ENCODE data around the gene ABTB1. TPM values are rescaled to one million over a fixed set of nuclear protein-coding genes. Genes with fewer than 3 reads are reported as not detected.

The ABTB1 gene
- total RNA-seq, 5 donors from 2014 or later (not counting 1 experiment from before 2014, with no cell fraction given): 107 to 187 (median 166) TPM

DNA sequence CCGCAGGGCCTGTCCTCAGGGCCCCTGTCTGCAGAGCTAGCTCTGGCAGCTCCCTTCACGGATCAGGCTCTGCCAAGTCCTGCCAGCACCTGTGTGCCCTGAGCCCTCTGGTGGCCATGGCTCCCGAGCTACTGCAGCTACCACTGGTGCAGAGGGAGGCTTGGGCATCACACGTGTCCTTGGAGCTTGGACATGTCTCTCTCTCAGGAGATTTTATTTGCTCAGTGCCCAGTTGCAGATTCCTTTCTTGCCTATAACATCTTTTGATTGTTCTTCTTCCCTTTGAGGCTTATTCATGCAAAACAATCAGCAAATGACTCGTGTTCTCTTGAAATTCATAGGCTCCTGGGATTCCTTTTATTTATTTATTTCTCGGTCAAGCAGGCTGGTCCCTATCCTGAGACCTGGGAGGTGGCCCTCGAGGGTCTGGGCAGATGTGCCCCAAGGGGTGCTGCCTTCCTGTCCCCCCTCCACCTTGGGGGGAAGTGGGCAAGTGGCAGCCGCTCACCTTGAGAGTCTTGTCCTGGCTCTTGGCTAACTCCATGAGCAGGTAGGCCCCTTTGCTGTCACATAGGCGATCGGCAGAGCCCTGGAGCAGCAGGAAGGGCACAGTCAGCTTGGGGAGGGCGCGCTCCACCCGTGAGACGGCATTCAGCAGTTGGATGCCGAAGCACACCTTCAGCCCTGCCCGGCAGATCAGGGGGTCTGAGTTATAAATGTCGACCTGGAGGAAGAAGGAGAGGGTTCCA lies 21.9 kb downstream of the ABTB1 start:
- Mint-ChIP-seq H3K27me3 (no peaks in the 10 kb centered on the region), H3K36me3 (no peaks in the 10 kb centered on the region), H3K4me3 (no peak overlapping the region), H3K4me1 (peaks cover 0 to 6% (median 0%) of the 10 kb centered on the region in 3 donors), H3K27ac (no peak overlapping the region), H3K9me3 (no peaks in the 10 kb centered on the region)
- ATAC-seq (replicated peaks in 1 of 4) (peak; percentile 73 to 82 (median 78)), DNase-seq (peak in 31 of 35 experiments; percentile 21 to 63 (median 42))
- Histone ChIP-seq H3K27ac (ENCODE audit: low read length) (no peak overlapping the region), H3K9me3 (no peaks in the 10 kb centered on the region), H3K4me3 (ENCODE audit: control insufficient read depth in 1 of 2, extremely low read depth in 1 of 2, low read length in 1 of 2) (no peak overlapping the region), H3K36me3 (ENCODE audit: control insufficient read depth in 2 of 2, extremely low read depth in 1 of 2, insufficient read depth in 1 of 2, low read length in 1 of 2) (no peaks in the 10 kb centered on the region), H3K4me1 (ENCODE audit: control insufficient read depth in 1 of 2, extremely low read depth in 1 of 2, insufficient read depth in 2 of 2, low read length in 2 of 2) (peaks cover 0 to 16% of the 10 kb centered on the region in 2 experiments), H3K27me3 (replicated peaks in 1 of 2; ENCODE audit: control insufficient read depth in 2 of 2, extremely low read depth in 1 of 2, insufficient read depth in 2 of 2, low read length in 1 of 2) (peaks cover 0 to 32% of the 10 kb centered on the region in 2 experiments)
- ChIA-PET POLR2A (no interaction called here), CTCF (interaction anchor here (0.5 to 1.8 kb wide), 8 partner anchors 11 to 1884 kb away, joined by 3 to 16 read pairs (median 5); no protein-coding TSS in a partner anchor)
- 82% methylated on average over 14 of the region's 17 CpGs for WGBS (ENCODE audit: insufficient coverage)

DNA sequence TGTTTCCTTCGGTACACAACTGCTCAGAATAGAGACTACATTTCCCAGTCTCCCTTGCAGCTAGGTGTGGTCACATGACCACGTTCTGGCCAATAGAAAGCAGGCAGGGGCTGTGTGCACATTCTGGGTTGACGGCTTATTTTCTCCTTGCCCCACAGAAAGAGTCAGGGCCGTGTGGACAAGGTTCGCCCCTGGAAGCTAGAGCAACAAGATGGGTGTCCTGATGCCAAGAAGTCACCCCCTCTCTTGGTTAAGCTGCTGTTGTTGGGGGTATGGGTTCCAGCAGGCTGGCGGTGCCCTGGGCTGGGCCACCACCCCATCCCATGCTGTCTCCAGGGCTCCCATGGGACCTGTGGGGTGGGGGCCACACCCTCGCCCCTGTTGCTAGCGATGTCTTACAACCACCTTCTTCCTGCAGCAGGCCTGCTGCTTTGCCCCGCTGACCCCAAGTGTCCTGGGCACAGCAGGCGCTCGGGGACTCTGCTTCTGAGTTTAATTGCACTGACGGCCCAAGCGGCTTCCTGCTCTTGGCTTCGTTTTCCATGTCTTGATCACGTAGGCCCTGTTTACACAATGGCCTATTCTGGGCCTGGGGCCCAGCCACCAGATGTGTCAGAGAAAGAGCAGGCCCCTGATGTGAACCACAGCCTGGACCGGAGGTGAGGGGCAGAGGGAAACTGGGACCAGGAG lies 24.9 kb downstream of the ABTB1 start:
- peaks cover 0 to 28% of the 10 kb centered on the region in 2 experiments for H3K27me3 ChIP-seq (replicated peaks in 1 of 2; ENCODE audit: control insufficient read depth in 2 of 2, extremely low read depth in 1 of 2, insufficient read depth in 2 of 2, low read length in 1 of 2)
- Mint-ChIP-seq H3K4me3 (no peak overlapping the region), H3K27ac (no peak overlapping the region), H3K4me1 (peaks cover 0 to 6% (median 0%) of the 10 kb centered on the region in 3 donors), H3K36me3 (no peaks in the 10 kb centered on the region), H3K9me3 (no peaks in the 10 kb centered on the region), H3K27me3 (peaks cover 0 to 4% of the 10 kb centered on the region in 2 donors)
- ATAC-seq (replicated peaks in 1 of 4): peak; percentile 51 to 87 (median 65)
- CTCF ChIA-PET: no interaction called here
- H3K36me3 ChIP-seq (ENCODE audit: control insufficient read depth in 2 of 2, extremely low read depth in 1 of 2, insufficient read depth in 1 of 2, low read length in 1 of 2): no peaks in the 10 kb centered on the region
- peak in 29 of 35 experiments; percentile 13 to 70 (median 36) for DNase-seq
- H3K4me3 ChIP-seq (ENCODE audit: control insufficient read depth in 1 of 2, extremely low read depth in 1 of 2, low read length in 1 of 2): no peak overlapping the region
- peaks cover 0 to 16% of the 10 kb centered on the region in 2 experiments for H3K4me1 ChIP-seq (ENCODE audit: control insufficient read depth in 1 of 2, extremely low read depth in 1 of 2, insufficient read depth in 2 of 2, low read length in 2 of 2)
- no peak overlapping the region for H3K27ac ChIP-seq (ENCODE audit: low read length)
- no peaks in the 10 kb centered on the region for H3K9me3 ChIP-seq
- WGBS (ENCODE audit: insufficient coverage): 68% methylated on average over 13 of the region's 16 CpGs
- POLR2A ChIA-PET: no interaction called here

- no peaks in the 10 kb centered on the region for H3K9me3 ChIP-seq
- ATAC-seq (replicated peaks in 1 of 4) (no peak), DNase-seq (no peak)
- no peaks in the 10 kb centered on the region for H3K9me3 Mint-ChIP-seq
- H3K27me3 ChIP-seq (replicated peaks in 1 of 2; ENCODE audit: control insufficient read depth in 2 of 2, extremely low read depth in 1 of 2, insufficient read depth in 2 of 2, low read length in 1 of 2): peaks cover 0 to 28% of the 10 kb centered on the region in 2 experiments
- H3K36me3 Mint-ChIP-seq: no peaks in the 10 kb centered on the region
- H3K4me3 ChIP-seq (ENCODE audit: control insufficient read depth in 1 of 2, extremely low read depth in 1 of 2, low read length in 1 of 2): no peak overlapping the region
- peaks cover 0 to 6% of the 10 kb centered on the region in 2 donors for H3K27me3 Mint-ChIP-seq
- no peak overlapping the region for H3K4me3 Mint-ChIP-seq
- ChIA-PET CTCF (no interaction called here), POLR2A (interaction anchor here in 1 of 2 donors (0.5 to 0.6 kb wide), 2 partner anchors 1386 to 1781 kb away, joined by 3 to 7 read pairs; no protein-coding TSS in a partner anchor)
- H3K4me1 ChIP-seq (ENCODE audit: control insufficient read depth in 1 of 2, extremely low read depth in 1 of 2, insufficient read depth in 2 of 2, low read length in 2 of 2): peaks cover 0 to 16% of the 10 kb centered on the region in 2 experiments
- no peak overlapping the region for H3K27ac Mint-ChIP-seq
- no peaks in the 10 kb centered on the region for H3K36me3 ChIP-seq (ENCODE audit: control insufficient read depth in 2 of 2, extremely low read depth in 1 of 2, insufficient read depth in 1 of 2, low read length in 1 of 2)
- peaks cover 0 to 6% (median 0%) of the 10 kb centered on the region in 3 donors for H3K4me1 Mint-ChIP-seq
- H3K27ac ChIP-seq (ENCODE audit: low read length): no peak overlapping the region
- 95% methylated on average over 3 of the region's 3 CpGs for WGBS (ENCODE audit: insufficient coverage)
These were observed 25.5 kb downstream of the ABTB1 start for GRCh38 chr3:127698286-127698685.

DNA sequence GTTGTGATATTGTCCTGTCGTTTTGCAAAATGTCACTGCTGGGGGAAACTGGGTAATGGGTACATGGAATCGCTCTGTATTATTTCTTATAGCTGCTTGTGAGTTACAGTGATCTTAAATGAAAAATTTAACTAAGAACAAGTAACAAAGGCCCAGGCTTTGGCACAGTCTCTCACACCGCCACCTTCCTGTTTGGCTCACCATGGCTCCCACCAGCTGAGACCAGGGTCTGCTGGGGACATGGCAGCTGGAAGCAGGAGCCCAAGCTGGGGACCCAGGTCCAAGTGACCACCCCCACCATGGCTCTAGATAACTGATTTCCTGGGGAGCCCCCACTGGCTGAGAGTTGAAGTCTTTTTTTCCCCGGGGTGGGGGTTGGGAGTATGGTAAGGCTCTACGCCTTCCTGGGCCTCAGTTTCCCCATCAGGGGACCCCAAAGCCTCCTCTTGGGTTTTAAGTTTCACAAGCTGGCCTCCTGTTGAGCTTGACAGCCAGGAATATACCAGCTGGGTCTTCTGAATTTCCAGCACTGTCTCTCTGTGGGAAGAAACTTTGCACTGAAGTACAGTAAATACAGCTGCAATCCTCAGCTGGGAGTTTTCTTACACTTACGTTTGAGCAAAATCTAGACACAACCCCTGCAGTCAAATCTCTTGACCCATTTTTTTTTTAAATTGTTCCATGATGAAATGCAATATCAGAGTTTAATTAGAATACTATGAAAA lies 26.1 kb downstream of the ABTB1 start:
- H3K9me3 ChIP-seq: no peaks in the 10 kb centered on the region
- peaks cover 0 to 16% of the 10 kb centered on the region in 2 experiments for H3K4me1 ChIP-seq (ENCODE audit: control insufficient read depth in 1 of 2, extremely low read depth in 1 of 2, insufficient read depth in 2 of 2, low read length in 2 of 2)
- Mint-ChIP-seq H3K36me3 (no peaks in the 10 kb centered on the region), H3K9me3 (peaks cover 4 to 5% (median 4%) of the 10 kb centered on the region in 3 donors), H3K27ac (no peak overlapping the region), H3K27me3 (peaks cover 0 to 6% of the 10 kb centered on the region in 2 donors), H3K4me3 (no peak overlapping the region), H3K4me1 (peaks cover 0 to 6% (median 0%) of the 10 kb centered on the region in 3 donors)
- H3K27ac ChIP-seq (ENCODE audit: low read length): no peak overlapping the region
- DNase-seq (no peak), ATAC-seq (replicated peaks in 1 of 4) (no peak)
- no peak overlapping the region for H3K4me3 ChIP-seq (ENCODE audit: control insufficient read depth in 1 of 2, extremely low read depth in 1 of 2, low read length in 1 of 2)
- H3K36me3 ChIP-seq (ENCODE audit: control insufficient read depth in 2 of 2, extremely low read depth in 1 of 2, insufficient read depth in 1 of 2, low read length in 1 of 2): no peaks in the 10 kb centered on the region
- CTCF ChIA-PET: no interaction called here
- POLR2A ChIA-PET: interaction anchor here in 1 of 2 donors (0.5 to 0.6 kb wide), 2 partner anchors 1386 to 1782 kb away, joined by 3 to 7 read pairs; no protein-coding TSS in a partner anchor
- peaks cover 0 to 25% of the 10 kb centered on the region in 2 experiments for H3K27me3 ChIP-seq (replicated peaks in 1 of 2; ENCODE audit: control insufficient read depth in 2 of 2, extremely low read depth in 1 of 2, insufficient read depth in 2 of 2, low read length in 1 of 2)
- 84% methylated on average over 4 of the region's 6 CpGs for WGBS (ENCODE audit: insufficient coverage)

DNA sequence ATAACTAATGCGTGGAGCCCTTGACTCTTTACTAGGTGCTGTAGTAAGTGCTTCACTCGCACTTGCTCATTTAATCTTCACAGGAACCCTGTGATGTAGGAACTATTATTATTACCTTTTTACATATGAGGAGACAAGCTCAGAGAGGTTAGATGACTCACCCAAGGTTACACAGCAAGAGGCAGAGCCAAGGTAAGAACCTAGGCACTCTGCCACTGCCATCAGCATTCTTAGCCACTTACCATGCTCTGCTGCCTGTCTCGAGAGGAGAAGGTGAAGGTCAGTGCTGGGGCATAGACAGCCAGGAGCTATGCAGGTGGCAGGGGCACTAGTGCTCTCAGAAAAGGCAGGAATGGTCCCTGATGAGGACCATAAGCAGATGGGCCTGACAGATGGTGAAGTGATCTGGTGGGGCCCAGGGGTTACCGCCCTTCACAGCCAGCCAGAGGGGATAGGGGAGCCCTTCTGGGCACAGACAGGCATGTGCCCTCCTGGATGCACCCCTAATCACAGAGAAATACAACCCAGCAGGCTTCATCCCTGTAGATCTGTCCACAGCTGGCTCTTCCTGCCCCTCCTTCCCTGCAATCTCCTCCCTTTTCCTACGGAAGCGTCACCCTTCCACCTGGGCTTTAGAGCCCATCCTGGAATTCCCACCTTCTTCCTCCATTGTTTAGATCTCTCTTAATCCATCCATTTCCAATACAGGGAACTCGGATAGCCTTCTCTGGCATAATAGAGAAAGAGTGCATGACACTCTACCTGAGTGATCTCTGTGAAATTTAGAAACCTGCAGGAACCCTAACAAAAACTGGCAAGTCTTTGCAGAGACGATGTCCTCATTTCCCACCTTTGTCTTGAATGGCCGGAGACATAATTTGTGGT lies 26.9 kb downstream of the ABTB1 start:
- POLR2A ChIA-PET: no interaction called here
- 88% methylated on average over 4 of the region's 9 CpGs for WGBS (ENCODE audit: insufficient coverage)
- no peak overlapping the region for H3K27ac Mint-ChIP-seq

More for the DNA sequence above, 26.9 kb downstream of the ABTB1 start:
- no peaks in the 10 kb centered on the region for H3K36me3 ChIP-seq (ENCODE audit: control insufficient read depth in 2 of 2, extremely low read depth in 1 of 2, insufficient read depth in 1 of 2, low read length in 1 of 2)
- H3K27me3 ChIP-seq (replicated peaks in 1 of 2; ENCODE audit: control insufficient read depth in 2 of 2, extremely low read depth in 1 of 2, insufficient read depth in 2 of 2, low read length in 1 of 2): peaks cover 0 to 22% of the 10 kb centered on the region in 2 experiments
- CTCF ChIA-PET: no interaction called here
- Mint-ChIP-seq H3K36me3 (no peaks in the 10 kb centered on the region), H3K4me1 (peaks cover 0 to 6% (median 0%) of the 10 kb centered on the region in 3 donors), H3K9me3 (peaks cover 4 to 6% (median 4%) of the 10 kb centered on the region in 3 donors), H3K27me3 (peaks cover 0 to 6% of the 10 kb centered on the region in 2 donors), H3K4me3 (no peak overlapping the region)
- no peak overlapping the region for H3K27ac ChIP-seq (ENCODE audit: low read length)
- H3K9me3 ChIP-seq: no peaks in the 10 kb centered on the region
- peaks cover 0 to 16% of the 10 kb centered on the region in 2 experiments for H3K4me1 ChIP-seq (ENCODE audit: control insufficient read depth in 1 of 2, extremely low read depth in 1 of 2, insufficient read depth in 2 of 2, low read length in 2 of 2)
- no peak overlapping the region for H3K4me3 ChIP-seq (ENCODE audit: control insufficient read depth in 1 of 2, extremely low read depth in 1 of 2, low read length in 1 of 2)
- DNase-seq (no peak), ATAC-seq (replicated peaks in 1 of 4) (no peak)

Measured in T-cell (primary cell).